Mesenchymal stem cell (in vitro differentiated cells and primary cell): ENCODE data around the gene HID1.
"Not testable (repeated sequence)": the region's sequence is repeated elsewhere in the genome, so short reads cannot be mapped to it uniquely, and the experiment has no call there.

Experiments used
- DNase-seq: peaks from one replicate; pipeline ENCODE4 v3.0.0-alpha.2; 2013
- H2AFZ ChIP-seq: one replicate; pipeline ENCODE4 v1.6.1; 2013; ENCODE audit warnings: low read depth, mild to moderate bottlenecking, control low read depth, inconsistent platforms, low read length, moderate library complexity
- H2AK5ac ChIP-seq: 2 replicates; pipeline ENCODE4 v1.6.1; 2013; ENCODE audit warnings: low read length, moderate library complexity, mild to moderate bottlenecking, inconsistent platforms; ENCODE audit not compliant: severe bottlenecking
- H2BK120ac ChIP-seq: one replicate; pipeline ENCODE4 v1.6.1; 2013; ENCODE audit warnings: low read depth, mild to moderate bottlenecking, inconsistent platforms, low read length, moderate library complexity
- H2BK12ac ChIP-seq, 2 experiments: one replicate each; pipeline ENCODE4 v1.6.1; 2013; ENCODE audit warnings: inconsistent platforms in 2 of 2, low read length in 2 of 2, mild to moderate bottlenecking in 2 of 2, moderate library complexity in 2 of 2, control low read depth in 1 of 2
- H2BK15ac ChIP-seq: one replicate; pipeline ENCODE4 v1.6.1; 2013; ENCODE audit warnings: mild to moderate bottlenecking, low read depth, inconsistent platforms; ENCODE audit not compliant: poor library complexity, severe bottlenecking
- H2BK5ac ChIP-seq: 2 replicates; pipeline ENCODE4 v1.6.1; 2013; ENCODE audit warnings: low read depth, mild to moderate bottlenecking, low read length, control low read depth, inconsistent platforms; ENCODE audit not compliant: poor library complexity, severe bottlenecking
- H3K14ac ChIP-seq, 2 experiments: one replicate each; pipeline ENCODE4 v1.6.1; 2013; ENCODE audit warnings: inconsistent platforms in 2 of 2, low read length in 2 of 2, control low read depth in 1 of 2, mild to moderate bottlenecking in 1 of 2, moderate library complexity in 1 of 2
- H3K18ac ChIP-seq, 2 experiments: one replicate each; pipeline ENCODE4 v1.6.1; 2013; ENCODE audit warnings: inconsistent platforms in 2 of 2, low read length in 2 of 2, control low read depth in 1 of 2, low read depth in 1 of 2, mild to moderate bottlenecking in 1 of 2
- H3K23ac ChIP-seq, 2 experiments: one replicate each; pipeline ENCODE4 v1.6.1; 2013; ENCODE audit warnings: inconsistent platforms in 2 of 2, low read length in 2 of 2, mild to moderate bottlenecking in 2 of 2, moderate library complexity in 2 of 2, control low read depth in 1 of 2
- H3K27ac ChIP-seq: 2 replicates; pipeline ENCODE4 v1.5.1; 2013; ENCODE audit warnings: mild to moderate bottlenecking, moderate library complexity, low read length, control low read depth, inconsistent platforms; ENCODE audit not compliant: poor library complexity, severe bottlenecking
- H3K27me3 ChIP-seq, 2 experiments: 2 replicates each; pipeline versions ENCODE4 v1.6.1 to v1.7.0; 2013; ENCODE audit warnings: low read length in 2 of 2, mild to moderate bottlenecking in 2 of 2, moderate library complexity in 2 of 2, control low read depth in 1 of 2, inconsistent platforms in 1 of 2; ENCODE audit not compliant: control insufficient read depth in 1 of 2, insufficient read depth in 1 of 2
- H3K36me3 ChIP-seq, 2 experiments: 2 replicates each; pipeline versions ENCODE4 v1.6.1 to v1.7.0; 2013; ENCODE audit warnings: low read length in 2 of 2, control low read depth in 1 of 2, inconsistent platforms in 1 of 2, low read depth in 1 of 2, mild to moderate bottlenecking in 1 of 2; ENCODE audit not compliant: insufficient read depth in 2 of 2, control insufficient read depth in 1 of 2
- H3K4ac ChIP-seq, 2 experiments: one replicate each; pipeline ENCODE4 v1.6.1; 2013; ENCODE audit warnings: inconsistent platforms in 2 of 2, low read length in 2 of 2, mild to moderate bottlenecking in 2 of 2, moderate library complexity in 2 of 2, control low read depth in 1 of 2, low read depth in 1 of 2
- H3K4me1 ChIP-seq: 2 replicates; pipeline ENCODE4 v1.6.1; 2013; ENCODE audit warnings: low read depth, low read length, control low read depth; ENCODE audit not compliant: control insufficient read depth, insufficient read depth
- H3K4me2 ChIP-seq: 2 replicates; pipeline ENCODE4 v1.6.1; 2013; ENCODE audit warnings: low read length, mild to moderate bottlenecking, inconsistent platforms; ENCODE audit not compliant: poor library complexity, severe bottlenecking
- H3K4me3 ChIP-seq, 2 experiments: 2 replicates each; pipeline versions ENCODE4 v1.5.1 to v1.7.0; 2013; ENCODE audit warnings: low read length in 2 of 2, mild to moderate bottlenecking in 2 of 2, control low read depth in 1 of 2, low read depth in 1 of 2; ENCODE audit not compliant: insufficient read depth in 1 of 2
- H3K79me1 ChIP-seq: replicated peaks from 2 replicates; pipeline ENCODE4 v1.6.1; 2013; ENCODE audit warnings: mild to moderate bottlenecking, control low read depth, low read length, inconsistent platforms; ENCODE audit not compliant: poor library complexity, severe bottlenecking
- H3K9ac ChIP-seq: 2 replicates; pipeline ENCODE4 v1.7.0; 2013; ENCODE audit warnings: mild to moderate bottlenecking, low read length, moderate library complexity
- H3K9me3 ChIP-seq: 2 replicates; pipeline ENCODE4 v1.7.0; 2013; ENCODE audit warnings: mild to moderate bottlenecking, low read length; ENCODE audit not compliant: control insufficient read depth
- H4K8ac ChIP-seq: one replicate; pipeline ENCODE4 v1.6.1; 2013; ENCODE audit warnings: inconsistent platforms, mild to moderate bottlenecking, low read length, moderate library complexity
- H4K91ac ChIP-seq: one replicate; pipeline ENCODE4 v1.6.1; 2013; ENCODE audit warnings: mild to moderate bottlenecking, low read length, inconsistent platforms
- WGBS: methylation state at CpG from one replicate; pipeline ENCODE4 v1.1.7; 2013; ENCODE audit warnings: mixed read lengths; 5-methylcytosine and 5-hydroxymethylcytosine counted together

HID1 gene

GRCh38 chr17:75006084-75006483 lies 33.5 kb upstream of the HID1 start:
- not testable (repeated sequence) for H2BK120ac ChIP-seq, H3K4me1 ChIP-seq, H4K8ac ChIP-seq, H3K79me1 ChIP-seq, H2BK15ac ChIP-seq, H2AFZ ChIP-seq, H3K4me3 ChIP-seq, H2BK12ac ChIP-seq, DNase-seq, H4K91ac ChIP-seq, H3K14ac ChIP-seq, H3K27me3 ChIP-seq, H3K4me2 ChIP-seq, H3K9ac ChIP-seq, H2BK5ac ChIP-seq, H3K4ac ChIP-seq, H3K9me3 ChIP-seq, H2AK5ac ChIP-seq, H3K23ac ChIP-seq, H3K27ac ChIP-seq, H3K18ac ChIP-seq
- H3K36me3 ChIP-seq, result peaks cover 46 to 50% of the 10 kb centered on the region in 2 experiments
- WGBS, result 90% methylated on average over 1 of the region's 6 CpGs

GRCh38 chr17:75005291-75005690 lies 32.7 kb upstream of the HID1 start:
- no peak for DNase-seq
- Histone ChIP-seq H3K4me3 (no peak overlapping the region), H2BK5ac (no peak overlapping the region), H3K4me1 (no peaks in the 10 kb centered on the region), H3K23ac (no peak overlapping the region), H2AK5ac (no peak overlapping the region), H3K36me3 (peaks cover 47 to 56% of the 10 kb centered on the region in 2 experiments), H3K27me3 (no peaks in the 10 kb centered on the region), H4K91ac (no peak overlapping the region), H2BK15ac (no peak overlapping the region), H3K18ac (no peak overlapping the region), H3K9ac (no peak overlapping the region), H3K79me1 (peaks cover 5% of the 10 kb centered on the region), H3K14ac (no peak overlapping the region), H3K9me3 (no peaks in the 10 kb centered on the region), H3K27ac (no peak overlapping the region), H4K8ac (no peak overlapping the region), H2AFZ (no peak overlapping the region), H2BK120ac (no peak overlapping the region), H2BK12ac (no peak overlapping the region), H3K4me2 (no peak overlapping the region), H3K4ac (no peak overlapping the region)
- WGBS, result over 99% methylated on average over 8 of the region's 8 CpGs

GRCh38 chr17:75004371-75004770 lies 31.8 kb upstream of the HID1 start:
- peaks cover 52 to 64% of the 10 kb centered on the region in 2 experiments for H3K36me3 ChIP-seq
- H3K27ac ChIP-seq, result no peak overlapping the region
- H3K27me3 ChIP-seq, result no peaks in the 10 kb centered on the region
- no peak overlapping the region for H3K4me3 ChIP-seq
- no peak overlapping the region for H2BK12ac ChIP-seq
- H2BK5ac ChIP-seq, result no peak overlapping the region
- no peak overlapping the region for H4K91ac ChIP-seq
- no peaks in the 10 kb centered on the region for H3K9me3 ChIP-seq
- peaks cover 8% of the 10 kb centered on the region for H3K79me1 ChIP-seq
- H3K4ac ChIP-seq, result no peak overlapping the region
- H2AFZ ChIP-seq, result no peak overlapping the region
- no peak overlapping the region for H3K23ac ChIP-seq
- H3K4me1 ChIP-seq, result no peaks in the 10 kb centered on the region
- no peak overlapping the region for H2BK120ac ChIP-seq
- no peak overlapping the region for H4K8ac ChIP-seq
- DNase-seq, result no peak
- H3K14ac ChIP-seq, result no peak overlapping the region
- H3K4me2 ChIP-seq, result no peak overlapping the region
- H3K18ac ChIP-seq, result no peak overlapping the region
- H2BK15ac ChIP-seq, result no peak overlapping the region
- H2AK5ac ChIP-seq, result no peak overlapping the region
- H3K9ac ChIP-seq, result no peak overlapping the region
- 98% methylated on average over 2 of the region's 3 CpGs for WGBS

- no peaks in the 10 kb centered on the region for H3K9me3 ChIP-seq
- no peak overlapping the region for H3K4me2 ChIP-seq
- no peak overlapping the region for H2BK12ac ChIP-seq
- WGBS, result 96% methylated on average over 19 of the region's 19 CpGs
- H3K27ac ChIP-seq, result no peak overlapping the region
- no peak overlapping the region for H3K18ac ChIP-seq
- no peak overlapping the region for H2AFZ ChIP-seq
- H3K27me3 ChIP-seq, result no peaks in the 10 kb centered on the region
- no peak overlapping the region for H3K4me3 ChIP-seq
- H2BK120ac ChIP-seq, result no peak overlapping the region
- H3K9ac ChIP-seq, result no peak overlapping the region
- no peak for DNase-seq
- no peaks in the 10 kb centered on the region for H3K4me1 ChIP-seq
- H4K91ac ChIP-seq, result no peak overlapping the region
- peaks cover 55 to 66% of the 10 kb centered on the region in 2 experiments for H3K36me3 ChIP-seq
- H3K79me1 ChIP-seq, result peaks cover 10% of the 10 kb centered on the region
- no peak overlapping the region for H2BK5ac ChIP-seq
- no peak overlapping the region for H2AK5ac ChIP-seq
- no peak overlapping the region for H3K23ac ChIP-seq
- H3K4ac ChIP-seq, result no peak overlapping the region
- H4K8ac ChIP-seq, result no peak overlapping the region
- no peak overlapping the region for H3K14ac ChIP-seq
- no peak overlapping the region for H2BK15ac ChIP-seq
Measured at GRCh38 chr17:75003957-75004355, 31.4 kb upstream of the HID1 start.
